ENCODE results near the gene ELK3.

GRCh38 chr12:96219700-96220206, 25.6 kb downstream of the ELK3 start:
- TF ChIP-seq CTCF (IDR thresholded peaks at IDR 0.05) (no peak), POLR2AphosphoS5 (IDR thresholded peaks at IDR 0.05) (no peak), POLR2A (IDR thresholded peaks at IDR 0.05) (no peak)

Measured in stomach (tissue), 4 donors.